Measurements from ENCODE around the gene GARIN5B.

GARIN5B gene

DNA sequence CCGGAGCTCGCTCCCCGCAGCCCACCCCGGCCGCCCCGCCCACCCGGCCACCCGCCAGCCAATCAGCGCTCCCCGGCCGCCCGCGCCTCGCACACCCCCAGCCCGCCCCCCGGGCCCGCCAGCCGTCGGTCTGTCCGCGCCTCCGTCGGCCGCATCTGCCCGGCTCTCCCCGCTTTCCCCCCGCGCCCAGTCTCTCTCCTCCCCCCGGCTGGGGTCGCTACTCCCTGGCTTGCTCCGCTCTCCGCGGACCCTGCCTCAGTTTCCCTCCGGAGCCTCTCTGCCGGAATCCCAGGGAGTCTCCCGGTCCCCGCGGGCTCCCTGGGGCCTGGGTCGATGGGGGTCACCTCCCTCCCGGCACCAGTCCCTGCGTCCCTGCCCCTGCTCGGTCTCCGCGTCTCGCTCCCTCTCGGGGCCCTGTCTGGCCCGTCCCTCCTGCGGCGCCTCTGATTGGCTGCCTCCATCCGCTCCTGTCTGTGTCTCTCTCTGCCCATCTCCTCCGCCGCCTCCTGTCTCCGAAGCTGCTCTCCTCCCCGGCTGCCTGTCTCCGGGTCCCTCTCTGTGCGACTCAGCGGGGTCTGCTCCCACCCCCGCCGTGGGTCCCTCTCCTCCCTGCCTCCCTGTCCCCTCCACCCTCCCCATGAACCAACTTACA is 6.7 kb upstream of the GARIN5B start:
- peaks cover 48% of the 10 kb centered on the region for H3K27me3 Mint-ChIP-seq (ENCODE audit: low read depth)

DNA sequence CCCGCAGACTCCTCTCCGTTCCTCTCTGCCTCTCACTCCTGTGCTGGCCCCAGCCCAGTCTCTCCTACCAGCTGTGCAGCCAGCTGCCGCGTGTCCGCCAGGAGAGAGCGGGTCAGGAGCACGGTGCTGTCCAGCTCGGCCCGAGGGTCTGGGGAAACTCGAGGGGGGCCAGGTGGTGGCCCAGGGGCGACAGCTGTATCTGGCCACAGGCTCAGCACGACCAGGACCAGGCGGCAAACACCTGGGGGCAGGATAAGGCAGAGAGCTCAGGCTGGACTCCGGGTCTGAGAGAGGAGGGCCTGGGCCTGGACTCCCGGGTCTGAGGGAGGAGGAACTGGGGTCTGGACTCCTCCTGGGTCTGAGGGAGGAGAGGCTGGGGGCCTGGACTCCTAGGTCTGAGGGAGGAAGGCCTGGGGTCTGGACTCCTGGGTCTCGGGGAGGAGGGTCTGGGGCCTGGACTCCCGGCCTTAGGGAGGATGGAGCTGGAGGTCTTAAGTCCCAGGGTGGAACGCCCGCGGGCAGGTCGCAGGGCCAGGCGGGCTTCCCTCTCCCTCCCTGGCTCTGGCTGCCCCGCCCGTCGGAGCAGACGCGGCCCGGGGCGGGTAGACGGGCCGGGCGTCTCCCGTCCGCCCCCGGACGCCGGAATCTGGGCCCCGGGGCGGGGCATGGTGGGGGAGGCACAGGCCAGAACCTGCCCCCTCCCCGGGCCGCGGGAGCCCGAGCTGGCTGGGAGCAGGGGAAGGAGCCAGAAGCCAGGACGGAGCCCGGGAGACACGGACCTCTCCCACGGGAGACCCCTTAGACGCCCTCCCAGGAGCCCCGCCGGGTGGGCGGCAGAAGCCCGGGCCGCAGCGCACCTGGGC is 5.9 kb upstream of the GARIN5B start:
- Mint-ChIP-seq H3K36me3 (ENCODE audit: low read depth) (no peaks in the 10 kb centered on the region), H3K27me3 (ENCODE audit: low read depth) (peaks cover 48% of the 10 kb centered on the region), H3K4me3 (no peak overlapping the region), H3K4me1 (ENCODE audit: low read depth) (no peaks in the 10 kb centered on the region), H3K9me3 (no peaks in the 10 kb centered on the region), H3K27ac (no peak overlapping the region)
- peak; percentile 29 for DNase-seq (ENCODE audit: low spot score)

More for the DNA sequence above, 6.7 kb upstream of the GARIN5B start:
- Mint-ChIP-seq H3K27ac (peak overlapping the region; percentile 52), H3K4me3 (peak overlapping the region; percentile 38), H3K4me1 (ENCODE audit: low read depth) (no peaks in the 10 kb centered on the region), H3K36me3 (ENCODE audit: low read depth) (no peaks in the 10 kb centered on the region), H3K9me3 (no peaks in the 10 kb centered on the region)
- DNase-seq (ENCODE audit: low spot score), result no peak

DNA sequence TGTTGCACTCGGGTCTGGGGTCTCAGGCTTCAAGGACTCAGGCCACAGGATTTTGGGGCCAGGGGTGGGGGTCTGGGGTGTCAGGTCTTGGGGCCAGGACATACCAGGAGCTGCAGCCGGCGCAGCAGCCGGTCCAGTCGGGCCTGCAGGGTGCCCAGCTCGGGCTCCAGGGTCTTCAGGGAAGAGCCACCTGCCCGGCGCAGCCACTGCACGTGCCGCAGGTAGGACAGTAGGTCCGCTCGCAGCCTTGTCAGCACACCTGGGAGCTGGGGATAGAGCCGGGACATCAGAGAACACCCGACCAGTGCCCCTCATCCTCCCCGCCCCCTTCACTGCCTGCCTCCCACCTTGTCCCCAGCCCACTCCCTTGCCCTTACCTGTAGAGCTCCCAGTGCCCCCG is 5.0 kb upstream of the GARIN5B start:
- Mint-ChIP-seq H3K36me3 (ENCODE audit: low read depth) (no peaks in the 10 kb centered on the region), H3K4me3 (no peak overlapping the region), H3K27ac (no peak overlapping the region), H3K27me3 (ENCODE audit: low read depth) (peaks cover 41% of the 10 kb centered on the region), H3K9me3 (no peaks in the 10 kb centered on the region), H3K4me1 (ENCODE audit: low read depth) (no peaks in the 10 kb centered on the region)
- no peak for DNase-seq (ENCODE audit: low spot score)

DNA sequence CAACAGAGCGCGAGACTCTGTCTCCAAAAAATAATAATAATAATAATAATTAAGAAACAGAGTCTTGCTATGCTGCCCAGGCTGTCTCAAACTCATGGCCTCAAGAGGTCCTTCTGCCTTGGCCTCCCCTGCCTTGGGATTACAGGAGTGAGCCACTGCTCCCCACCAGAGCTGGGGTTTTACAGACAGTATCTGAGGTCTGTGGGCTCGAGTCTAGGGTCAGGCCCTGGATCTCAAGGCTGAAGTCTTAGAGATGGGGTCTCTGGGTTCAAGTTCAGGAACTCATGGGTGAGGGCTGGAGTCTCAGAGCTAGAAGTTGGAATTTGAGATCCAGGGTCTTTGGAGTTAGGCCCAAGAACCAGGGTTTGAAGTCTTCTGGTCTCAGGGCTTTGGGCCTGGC is 3.7 kb upstream of the GARIN5B start:
- Mint-ChIP-seq H3K27me3 (ENCODE audit: low read depth) (peaks cover 37% of the 10 kb centered on the region), H3K4me3 (no peak overlapping the region), H3K9me3 (no peaks in the 10 kb centered on the region), H3K36me3 (ENCODE audit: low read depth) (no peaks in the 10 kb centered on the region), H3K27ac (no peak overlapping the region), H3K4me1 (ENCODE audit: low read depth) (no peaks in the 10 kb centered on the region)
- DNase-seq (ENCODE audit: low spot score), result no peak

DNA sequence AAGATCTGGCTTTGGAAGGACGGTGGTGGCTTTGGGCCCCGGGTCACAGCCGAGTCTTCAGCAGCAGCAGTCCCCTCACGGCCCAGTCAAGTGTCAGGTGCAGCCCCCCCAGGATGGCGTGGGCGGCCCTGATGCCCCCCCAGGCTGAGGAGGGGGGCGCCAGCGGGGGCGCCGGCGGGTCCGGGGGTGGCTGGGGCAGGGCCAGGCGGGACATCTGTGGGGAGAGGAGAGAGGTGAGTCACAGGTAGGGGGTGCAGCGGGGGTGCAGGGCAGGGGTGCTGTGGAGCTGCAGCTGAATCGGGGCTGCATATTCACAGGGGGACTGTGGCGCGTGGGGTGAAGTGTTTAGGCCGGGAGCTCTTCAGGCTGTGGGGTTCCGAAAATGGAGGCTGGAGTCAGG is 2.9 kb upstream of the GARIN5B start:
- no peak overlapping the region for H3K4me3 Mint-ChIP-seq
- no peak for DNase-seq (ENCODE audit: low spot score)
- H3K27me3 Mint-ChIP-seq (ENCODE audit: low read depth), result peaks cover 29% of the 10 kb centered on the region
- no peak overlapping the region for H3K27ac Mint-ChIP-seq
- no peaks in the 10 kb centered on the region for H3K36me3 Mint-ChIP-seq (ENCODE audit: low read depth)
- H3K4me1 Mint-ChIP-seq (ENCODE audit: low read depth), result no peaks in the 10 kb centered on the region
- H3K9me3 Mint-ChIP-seq, result no peaks in the 10 kb centered on the region

DNA sequence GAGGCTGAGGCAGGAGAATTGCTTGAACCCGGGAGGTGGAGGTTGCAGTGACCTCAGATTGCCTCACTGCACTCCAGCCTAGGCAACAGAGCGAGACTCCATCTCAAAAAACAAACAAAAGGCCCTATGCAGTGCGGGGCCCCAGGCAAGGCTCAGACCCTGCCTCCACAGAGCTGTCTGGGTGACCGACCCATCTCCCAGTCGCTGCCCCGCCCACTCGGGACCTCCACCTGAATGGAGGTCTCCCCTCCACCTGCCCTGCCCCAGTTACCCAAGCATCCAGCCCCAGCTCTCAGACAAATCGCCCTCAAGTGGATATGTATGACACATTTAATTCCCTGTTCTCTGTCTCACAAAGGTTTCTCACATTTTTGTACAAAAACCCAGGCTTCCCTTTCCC is 2.2 kb upstream of the GARIN5B start:
- H3K4me3 Mint-ChIP-seq, result no peak overlapping the region
- H3K27me3 Mint-ChIP-seq (ENCODE audit: low read depth), result peaks cover 23% of the 10 kb centered on the region
- H3K9me3 Mint-ChIP-seq, result no peaks in the 10 kb centered on the region
- DNase-seq (ENCODE audit: low spot score), result no peak
- no peak overlapping the region for H3K27ac Mint-ChIP-seq
- H3K36me3 Mint-ChIP-seq (ENCODE audit: low read depth), result no peaks in the 10 kb centered on the region
- no peaks in the 10 kb centered on the region for H3K4me1 Mint-ChIP-seq (ENCODE audit: low read depth)

DNA sequence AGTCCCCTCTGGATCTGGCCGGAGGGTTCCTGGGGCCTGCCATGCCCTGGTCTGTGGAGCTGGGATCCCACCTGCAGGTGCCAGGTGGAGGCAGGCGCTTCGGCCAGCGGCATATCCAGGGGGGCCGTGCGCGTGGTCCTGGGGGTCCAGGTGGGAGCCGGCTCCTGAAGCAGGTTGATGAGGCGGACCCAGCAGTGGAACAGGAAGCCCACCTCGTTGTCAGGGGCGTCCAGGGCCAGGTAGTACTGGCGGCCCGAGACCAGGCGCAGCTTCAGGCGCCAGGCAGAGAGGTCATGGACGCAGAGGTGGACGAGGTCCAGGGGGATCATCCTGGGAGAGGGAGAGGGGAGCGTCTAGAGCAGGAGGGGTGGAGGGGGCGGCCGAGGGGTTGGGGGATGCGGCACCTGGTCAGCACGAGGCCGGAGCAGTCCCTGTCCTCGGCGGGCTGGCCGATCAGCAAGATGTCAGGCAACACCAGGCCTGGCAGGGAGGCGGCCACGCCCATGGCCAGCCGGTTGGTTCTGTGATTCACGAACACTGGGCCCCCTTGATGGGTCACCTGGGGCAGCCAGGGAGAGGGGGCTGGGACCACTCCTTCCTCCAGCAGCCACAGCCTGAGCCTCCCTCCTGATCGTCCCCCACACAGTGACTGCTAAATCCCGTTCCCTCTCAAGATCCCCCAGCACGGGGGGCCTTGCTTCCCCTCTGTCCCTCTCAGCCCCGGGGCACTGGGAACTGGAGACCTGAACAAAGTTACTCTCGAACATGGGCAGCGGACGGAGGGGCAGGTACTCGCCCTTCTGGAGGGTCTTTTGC is 678 bp downstream of the GARIN5B start:
- Mint-ChIP-seq H3K9me3 (no peaks in the 10 kb centered on the region), H3K27ac (no peak overlapping the region), H3K27me3 (ENCODE audit: low read depth) (peaks cover 6% of the 10 kb centered on the region), H3K4me1 (ENCODE audit: low read depth) (no peaks in the 10 kb centered on the region), H3K4me3 (no peak overlapping the region), H3K36me3 (ENCODE audit: low read depth) (no peaks in the 10 kb centered on the region)
- no peak for DNase-seq (ENCODE audit: low spot score)

DNA sequence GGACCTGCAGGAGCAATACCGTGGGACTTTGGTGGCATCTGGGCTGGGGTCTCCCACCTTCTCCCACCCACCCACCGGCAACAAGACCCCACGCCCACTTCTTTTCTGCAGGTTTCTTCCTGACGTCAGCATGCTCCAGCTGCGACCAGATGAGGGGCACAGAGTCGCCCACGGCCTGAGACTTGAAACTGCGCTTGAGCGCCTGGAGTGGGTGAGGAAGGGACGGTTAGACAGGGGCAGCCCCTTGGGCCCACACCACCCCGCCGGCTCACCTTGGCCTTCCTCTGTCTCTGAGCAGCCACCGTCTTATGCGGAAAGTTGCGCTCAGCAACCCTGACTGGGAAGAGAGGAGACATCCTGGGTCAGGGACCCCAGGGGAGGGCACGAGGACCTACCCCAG is 2.2 kb downstream of the GARIN5B start:
- Mint-ChIP-seq H3K36me3 (ENCODE audit: low read depth) (no peaks in the 10 kb centered on the region), H3K4me1 (ENCODE audit: low read depth) (no peaks in the 10 kb centered on the region), H3K4me3 (no peak overlapping the region), H3K27me3 (ENCODE audit: low read depth) (peaks cover 14% of the 10 kb centered on the region), H3K27ac (no peak overlapping the region), H3K9me3 (no peaks in the 10 kb centered on the region)
- no peak for DNase-seq (ENCODE audit: low spot score)

DNA sequence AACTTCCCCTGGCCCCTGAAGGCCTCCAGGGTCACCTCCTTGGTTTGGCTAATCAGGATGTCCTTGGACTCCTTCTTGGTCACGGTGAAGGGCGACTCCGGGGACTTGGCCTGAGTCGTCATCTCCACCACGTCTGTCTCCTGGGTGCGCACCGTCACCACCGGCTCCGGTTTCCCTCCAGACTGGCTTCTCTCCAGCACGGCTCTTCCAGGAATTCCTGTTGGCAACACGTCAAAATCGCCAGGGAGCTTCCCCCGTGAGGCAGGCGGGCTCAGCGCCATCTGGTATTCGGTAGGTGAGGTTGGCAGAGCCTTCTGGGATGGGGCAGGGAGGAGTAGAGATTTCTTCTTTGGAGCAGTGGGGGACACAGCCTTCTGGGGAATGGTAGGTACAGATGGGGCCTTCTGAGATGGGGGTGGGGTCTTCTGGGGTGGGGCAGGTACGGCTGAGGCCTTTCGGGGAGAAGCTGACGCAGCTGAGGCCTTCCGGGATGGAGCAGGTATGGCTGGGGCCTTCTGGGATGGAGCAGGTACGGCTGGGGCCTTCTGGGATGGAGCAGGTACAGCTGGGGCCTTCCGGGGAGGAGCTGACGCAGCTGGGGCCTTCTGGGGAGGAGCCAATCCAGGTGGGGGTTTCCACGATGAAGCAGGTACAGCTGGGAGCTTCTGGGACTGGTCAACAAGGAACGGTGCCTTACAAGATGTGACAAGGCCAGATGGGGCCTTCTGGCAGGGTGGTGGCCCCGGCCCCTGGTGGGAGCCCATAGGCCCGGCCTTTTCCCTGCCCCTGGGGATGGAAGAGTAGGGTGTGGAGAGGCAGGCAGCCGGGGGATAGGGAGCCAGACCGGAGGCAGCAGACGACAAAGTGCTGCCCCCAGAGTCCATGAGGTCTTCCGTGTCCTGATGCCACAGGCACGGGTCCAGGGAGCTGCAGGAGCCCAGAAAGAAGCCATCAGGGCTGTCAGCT is 3.8 kb downstream of the GARIN5B start:
- Mint-ChIP-seq H3K27me3 (ENCODE audit: low read depth) (peaks cover 23% of the 10 kb centered on the region), H3K36me3 (ENCODE audit: low read depth) (no peaks in the 10 kb centered on the region), H3K9me3 (no peaks in the 10 kb centered on the region), H3K27ac (no peak overlapping the region), H3K4me3 (no peak overlapping the region), H3K4me1 (ENCODE audit: low read depth) (no peaks in the 10 kb centered on the region)
- DNase-seq (ENCODE audit: low spot score), result no peak

DNA sequence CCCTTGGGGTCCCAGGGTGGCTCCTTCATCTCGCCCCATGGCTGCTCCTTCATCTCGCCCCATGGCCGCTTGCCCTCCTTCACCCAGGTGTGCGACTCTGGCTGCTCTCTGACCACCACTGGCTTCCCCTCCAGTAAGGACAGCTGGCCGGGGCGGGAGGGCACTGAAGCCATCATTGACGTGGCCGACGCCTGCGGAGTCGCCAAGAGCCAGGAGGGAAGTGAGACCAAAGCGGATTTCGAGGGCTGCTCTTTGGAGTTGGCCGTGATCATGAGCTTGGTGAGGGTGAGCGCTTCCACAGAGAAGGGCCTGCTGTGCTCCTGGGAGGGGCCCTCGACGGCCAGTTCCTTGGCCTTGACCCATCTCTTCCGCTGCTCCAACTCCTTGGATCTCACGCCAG is 4.6 kb downstream of the GARIN5B start:
- no peaks in the 10 kb centered on the region for H3K4me1 Mint-ChIP-seq (ENCODE audit: low read depth)
- no peak overlapping the region for H3K4me3 Mint-ChIP-seq
- no peaks in the 10 kb centered on the region for H3K36me3 Mint-ChIP-seq (ENCODE audit: low read depth)
- peaks cover 26% of the 10 kb centered on the region for H3K27me3 Mint-ChIP-seq (ENCODE audit: low read depth)
- H3K9me3 Mint-ChIP-seq, result no peaks in the 10 kb centered on the region
- no peak overlapping the region for H3K27ac Mint-ChIP-seq
- DNase-seq (ENCODE audit: low spot score), result no peak

DNA sequence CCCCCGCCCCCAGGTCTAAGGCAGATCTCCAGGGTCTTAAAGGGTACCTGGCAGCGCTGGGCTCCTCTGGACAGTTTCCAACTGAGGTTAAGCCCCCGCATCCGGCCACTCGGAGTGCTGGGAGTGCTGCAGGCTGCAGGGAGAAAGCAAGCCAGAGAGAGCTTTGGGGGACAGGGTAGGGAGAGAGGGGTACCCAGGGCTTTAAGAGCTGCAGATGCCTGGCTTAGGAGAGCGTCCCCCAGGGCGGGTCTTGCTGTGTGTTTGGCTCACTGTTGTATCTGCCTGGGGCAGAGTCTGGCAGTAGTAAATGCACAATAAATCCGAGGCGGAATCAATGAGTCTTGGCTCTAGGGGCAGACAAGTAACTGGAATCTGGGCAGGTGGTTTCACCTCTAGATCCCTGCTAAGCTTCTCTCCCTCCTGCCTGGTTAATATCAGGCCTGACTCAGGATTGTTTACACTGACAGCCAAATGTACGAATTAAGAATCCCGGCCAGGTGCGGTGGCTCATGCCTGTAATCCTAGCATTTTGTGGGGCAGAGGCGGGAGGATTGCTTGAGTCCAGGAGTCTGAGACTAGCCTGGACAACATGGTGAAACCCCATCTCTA is 7.7 kb downstream of the GARIN5B start:
- H3K4me3 Mint-ChIP-seq, result no peak overlapping the region
- H3K27me3 Mint-ChIP-seq (ENCODE audit: low read depth), result peaks cover 51% of the 10 kb centered on the region
- DNase-seq (ENCODE audit: low spot score), result no peak
- H3K9me3 Mint-ChIP-seq, result no peaks in the 10 kb centered on the region
- H3K36me3 Mint-ChIP-seq (ENCODE audit: low read depth), result peaks cover 2% of the 10 kb centered on the region
- peaks cover 17% of the 10 kb centered on the region for H3K4me1 Mint-ChIP-seq (ENCODE audit: low read depth)
- no peak overlapping the region for H3K27ac Mint-ChIP-seq

DNA sequence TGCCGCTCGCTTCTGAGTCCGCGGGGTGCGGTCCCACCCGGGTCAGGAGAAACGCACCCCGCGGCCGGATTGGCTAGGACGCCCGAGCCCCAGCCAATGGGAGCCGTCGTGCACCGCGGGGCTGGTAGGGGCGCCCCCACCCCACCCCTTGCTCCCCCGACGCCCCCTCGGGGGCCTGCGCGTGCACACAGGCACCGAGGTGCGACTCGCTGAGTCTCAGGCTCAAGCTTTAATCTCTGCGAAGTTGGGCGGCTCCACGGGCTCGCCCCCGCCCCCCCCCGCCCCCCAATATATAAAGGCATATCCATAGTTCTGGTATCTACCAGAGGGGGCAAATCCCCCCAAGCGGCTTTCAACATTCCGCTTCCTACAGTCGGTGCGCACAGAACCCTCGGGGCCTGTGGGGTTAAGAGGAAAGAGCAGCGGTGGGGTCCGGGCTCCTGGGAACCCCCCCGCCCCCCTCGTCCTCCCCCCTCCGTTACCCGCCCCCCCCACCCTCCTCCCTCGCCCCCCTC is 8.3 kb downstream of the GARIN5B start, which contains the start of gene COX6B2:
TSS of gene COX6B2 (minus strand) at position 22 of the 515 bp plus-strand sequence. CDS start 198 bp downstream, outside the sequence.
- DNase-seq (ENCODE audit: low spot score), result no peak
- H3K36me3 Mint-ChIP-seq (ENCODE audit: low read depth), result peaks cover 2% of the 10 kb centered on the region
- H3K27me3 Mint-ChIP-seq (ENCODE audit: low read depth), result peaks cover 51% of the 10 kb centered on the region
- no peak within 1 kb of the TSS for H3K27ac Mint-ChIP-seq
- H3K4me1 Mint-ChIP-seq (ENCODE audit: low read depth), result peaks cover 17% of the 10 kb centered on the region
- H3K9me3 Mint-ChIP-seq, result no peaks in the 10 kb centered on the region
- H3K4me3 Mint-ChIP-seq, result peak within 1 kb of the TSS; percentile 73

All from T-helper 2 cell treated with Interferon-gamma antibody and Interleukin-4, amounts not matched to agents 5 μg/mL and 100 μg/mL, for 36 hours (primary cell).